ENCODE measurements around the gene ZGPAT.

GRCh38 chr20:63778857-63779256 lies 71.0 kb downstream of the ZGPAT start:
- TF ChIP-seq ZBTB33 (IDR thresholded peaks at IDR 0.05) (no peak), ESRRA (IDR thresholded peaks at IDR 0.05; ENCODE audit: low read length) (no peak), POLR2AphosphoS5 (IDR thresholded peaks at IDR 0.05; ENCODE audit: low read length) (no peak), CTCF (IDR thresholded peaks at IDR 0.05 in 2 of 3, conservative IDR thresholded peaks at IDR 0.05 in 1 of 3; ENCODE audit: control insufficient read depth in 2 of 3, extremely low read depth in 1 of 3, insufficient read depth in 1 of 3, low read depth in 3 of 3, low read length in 3 of 3) (no peak), POLR2AphosphoS2 (IDR thresholded peaks at IDR 0.05; ENCODE audit: low read depth, low read length) (no peak), HDAC6 (IDR thresholded peaks at IDR 0.05; ENCODE audit: unreplicated experiment) (no peak), MXI1 (IDR thresholded peaks at IDR 0.05; ENCODE audit: low read depth, low read length) (no peak), POLR2A (IDR thresholded peaks at IDR 0.05; ENCODE audit: low read depth, low read length) (no peak), ZNF24 (IDR thresholded peaks at IDR 0.05) (no peak), ATF7 (IDR thresholded peaks at IDR 0.05; ENCODE audit: low read depth) (no peak), MAX (IDR thresholded peaks at IDR 0.05; ENCODE audit: low read depth, low read length) (no peak), CHD2 (IDR thresholded peaks at IDR 0.05; ENCODE audit: borderline replicate concordance, low read depth, low read length) (no peak), RELA (IDR thresholded peaks at IDR 0.05; ENCODE audit: borderline replicate concordance, partially characterized antibody) (no peak), NFXL1 (IDR thresholded peaks at IDR 0.05; ENCODE audit: borderline replicate concordance) (no peak)

Measured in GM12878 (cell line).